Mucosa of descending colon (tissue), 3 donors: ENCODE measurements around the gene PRKCE. TPM values are rescaled to one million over a fixed set of nuclear protein-coding genes. Genes with fewer than 3 reads are reported as not detected.

Experiments used
- ATAC-seq: fragments of 200-7000 bp; cut with Tn5 transposase; one replicate; pipeline ENCODE4 v1.9.1; 2020; ENCODE audit warnings: mild to moderate bottlenecking, moderate library complexity
- DNase-seq, 3 donors: peaks; one replicate each; pipeline ENCODE4 v3.0.0-alpha.2; 2020
- H3K36me3 ChIP-seq: fragments of 200-600 bp; one replicate; pipeline ENCODE4 v1.8.0; 2021; ENCODE audit warnings: low read depth, mild to moderate bottlenecking
- H3K4me1 ChIP-seq: fragments of 200-600 bp; one replicate; pipeline ENCODE4 v1.8.0; 2021; ENCODE audit warnings: low read depth, mild to moderate bottlenecking
- H3K4me3 ChIP-seq: fragments of 200-600 bp; one replicate; pipeline ENCODE4 v1.8.0; 2021; ENCODE audit warnings: mild to moderate bottlenecking
- H3K9me3 ChIP-seq: fragments of 200-600 bp; one replicate; pipeline ENCODE4 v1.8.0; 2021; ENCODE audit warnings: mild to moderate bottlenecking
- CTCF ChIP-seq: fragments of 200-600 bp; IDR thresholded peaks from one replicate; pipeline ENCODE4 v1.8.0; 2022; ENCODE audit warnings: antibody characterized with exemption, mild to moderate bottlenecking
- intact Hi-C, 2 donors: fragments of 100-400 bp; cut with DNase I in 1 of 2; cut with micrococcal nuclease in 1 of 2; formaldehyde crosslinking; loops; one replicate each; pipeline versions ENCODE4 v1.11.0 to v1.11.1; 2022; cut with DNase I, micrococcal nuclease
- total RNA-seq, 3 donors: library from RNA; stranded (reverse); fragmentation: NEBNext Ultra II Directional in 2 of 3; extraction: Animal tissue kit (Norgen Biotek cat#: 25700) in 2 of 3; gene quantifications; one replicate each; pipeline versions ENCODE4 v1.2.1 to v1.2.4, GENCODE V29; 2021 to 2023
- donor health status: DM: no; HTN: no; CAD: no; lungs with moderate emphysema.
- donor health status: DM: no; HTN: no; CAD: no.
- donor health status: DM: no; HTN: yes; CAD: no.

Gene PRKCE
- total RNA-seq, 3 donors from 2014 or later, result 24.5 to 52.0 (median 32.7) TPM

- TF ChIP-seq CTCF, result no peak
- H3K4me1 ChIP-seq, result no peaks in the 10 kb centered on the region
- no peaks in the 10 kb centered on the region for H3K36me3 ChIP-seq
- DNase-seq, result no peak
- H3K4me3 ChIP-seq, result no peak overlapping the region
- intact Hi-C loops, result no loop called here
- no peak for ATAC-seq
- H3K9me3 ChIP-seq, result no peaks in the 10 kb centered on the region
Observed at GRCh38 chr2:45945302-45945717, 293.8 kb downstream of the PRKCE start.

- TF ChIP-seq CTCF, result no peak
- intact Hi-C loops, result no loop called here
- H3K36me3 ChIP-seq, result no peaks in the 10 kb centered on the region
- no peaks in the 10 kb centered on the region for H3K4me1 ChIP-seq
- DNase-seq (no peak), ATAC-seq (no peak)
- H3K9me3 ChIP-seq, result no peaks in the 10 kb centered on the region
- H3K4me3 ChIP-seq, result no peak overlapping the region
Observed at GRCh38 chr2:45946023-45946422, 294.5 kb downstream of the PRKCE start.

GRCh38 chr2:45950606-45951005 is 299.1 kb downstream of the PRKCE start:
- H3K9me3 ChIP-seq, result no peaks in the 10 kb centered on the region
- intact Hi-C loops, result no loop called here
- H3K4me1 ChIP-seq, result no peaks in the 10 kb centered on the region
- no peaks in the 10 kb centered on the region for H3K36me3 ChIP-seq
- H3K4me3 ChIP-seq, result no peak overlapping the region
- DNase-seq, result no peak
- ATAC-seq, result peak; percentile 22
- no peak for TF ChIP-seq CTCF

- H3K36me3 ChIP-seq, result no peaks in the 10 kb centered on the region
- peak in 1 of 3 donors; percentile 59 for DNase-seq
- ATAC-seq, result peak; percentile 89
- H3K4me3 ChIP-seq, result no peak overlapping the region
- H3K4me1 ChIP-seq, result no peaks in the 10 kb centered on the region
- TF ChIP-seq CTCF, result no peak
- intact Hi-C loops, result no loop called here
- H3K9me3 ChIP-seq, result no peaks in the 10 kb centered on the region
Observed at GRCh38 chr2:45951025-45951727, 299.7 kb downstream of the PRKCE start.

- DNase-seq (no peak), ATAC-seq (no peak)
- Histone ChIP-seq H3K9me3 (no peaks in the 10 kb centered on the region), H3K36me3 (no peaks in the 10 kb centered on the region), H3K4me1 (no peaks in the 10 kb centered on the region), H3K4me3 (no peak overlapping the region)
- intact Hi-C loops, result no loop called here
- no peak for TF ChIP-seq CTCF
Observed at GRCh38 chr2:45952591-45952990, 301.1 kb downstream of the PRKCE start.
